Limb (tissue), 2 donors: ENCODE data around the gene KIRREL2.
"Not testable (repeated sequence)": the region's sequence is repeated elsewhere in the genome, so short reads cannot be mapped to it uniquely, and the experiment has no call there.

Experiments used
- DNase-seq, 2 donors: peaks; one replicate each; pipeline ENCODE4 v3.0.0-alpha.2; 2016; ENCODE audit errors: extremely low spot score in 2 of 2

KIRREL2 gene

DNA sequence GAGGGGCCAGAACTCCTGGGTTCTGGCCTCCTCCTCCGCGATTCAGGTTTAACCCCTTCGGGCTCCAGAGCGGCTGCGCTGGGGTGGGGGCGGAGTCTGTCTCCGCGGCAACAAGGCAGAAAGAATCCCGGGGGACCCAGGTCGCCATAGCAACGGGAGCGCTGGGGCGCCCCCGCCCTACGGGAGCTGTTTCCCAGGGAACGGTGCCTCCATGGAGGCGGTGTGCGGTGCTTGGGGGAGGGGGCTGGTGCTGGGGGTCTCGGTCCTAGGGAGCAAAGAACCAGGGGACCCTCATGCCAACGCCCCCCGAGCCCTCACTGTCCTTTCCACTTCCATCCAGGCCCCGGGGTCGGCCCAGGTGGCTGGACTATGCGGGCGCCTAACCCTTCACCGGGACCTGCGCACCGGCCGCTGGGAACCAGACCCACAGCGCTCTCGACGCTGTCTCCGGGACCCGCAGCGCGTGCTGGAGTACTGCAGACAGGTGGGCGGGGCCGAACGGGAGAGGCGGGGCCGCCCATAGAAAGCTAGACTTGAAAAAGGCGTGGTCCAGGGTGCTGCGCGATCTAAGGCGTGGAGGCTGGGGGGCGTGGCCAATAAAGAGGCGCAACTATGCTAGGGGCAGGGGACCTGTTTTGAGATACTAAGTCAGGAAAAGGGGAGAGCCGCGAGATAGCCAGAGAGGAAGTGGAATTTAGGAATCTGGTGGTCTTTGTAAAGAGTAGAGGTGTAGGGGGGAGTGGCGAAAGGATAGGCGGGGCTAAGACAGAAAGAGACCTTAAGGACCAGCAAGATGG lies 12.8 kb downstream of the KIRREL2 start:
- peak in 1 of 2 donors; percentile 90 for DNase-seq

DNA sequence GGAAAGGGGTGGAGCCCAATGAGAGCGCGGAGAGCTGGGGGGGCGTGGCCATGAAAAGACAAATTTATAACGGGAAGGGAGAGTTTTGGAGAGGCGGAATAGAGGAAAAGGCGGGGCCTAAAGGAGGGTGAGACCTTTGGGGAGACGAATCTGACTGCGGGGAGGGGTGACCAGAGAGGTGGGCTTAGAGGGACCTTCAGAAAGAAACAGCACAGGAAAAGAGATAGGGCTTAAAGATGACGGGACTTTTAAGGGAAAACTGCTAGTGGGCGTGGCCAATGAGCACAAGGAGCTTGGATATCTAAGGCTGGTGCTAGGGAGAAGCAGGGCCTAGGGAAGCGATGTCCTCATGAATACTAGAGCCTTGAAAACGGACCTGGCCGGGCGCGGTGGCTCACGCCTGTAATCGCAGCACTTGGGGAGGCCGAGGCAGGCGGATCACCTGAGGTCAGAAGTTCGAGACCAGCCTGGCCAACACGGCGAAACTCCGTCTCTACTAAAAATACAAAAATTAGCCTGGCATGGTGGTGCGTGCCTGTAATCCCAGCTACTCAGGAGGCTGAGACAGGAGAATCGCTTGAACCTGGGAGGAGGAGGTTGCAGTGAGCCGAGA lies 13.5 kb downstream of the KIRREL2 start:
- DNase-seq = not testable (repeated sequence)

DNA sequence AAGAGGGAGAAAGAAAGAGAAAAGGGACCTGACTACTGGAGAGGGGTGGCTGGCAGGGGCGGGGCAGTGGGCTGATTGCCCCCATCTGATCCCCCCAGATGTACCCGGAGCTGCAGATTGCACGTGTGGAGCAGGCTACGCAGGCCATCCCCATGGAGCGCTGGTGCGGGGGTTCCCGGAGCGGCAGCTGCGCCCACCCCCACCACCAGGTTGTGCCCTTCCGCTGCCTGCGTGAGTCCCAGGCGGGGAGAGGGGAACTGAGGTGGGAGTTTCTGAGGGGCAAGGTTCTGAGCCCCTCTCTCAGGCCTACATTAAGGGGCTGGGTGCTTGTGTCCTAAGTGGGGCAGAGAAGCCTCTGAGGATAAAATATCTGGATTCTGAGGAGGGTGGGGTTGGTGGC lies 14.1 kb downstream of the KIRREL2 start:
- DNase-seq = no peak

DNA sequence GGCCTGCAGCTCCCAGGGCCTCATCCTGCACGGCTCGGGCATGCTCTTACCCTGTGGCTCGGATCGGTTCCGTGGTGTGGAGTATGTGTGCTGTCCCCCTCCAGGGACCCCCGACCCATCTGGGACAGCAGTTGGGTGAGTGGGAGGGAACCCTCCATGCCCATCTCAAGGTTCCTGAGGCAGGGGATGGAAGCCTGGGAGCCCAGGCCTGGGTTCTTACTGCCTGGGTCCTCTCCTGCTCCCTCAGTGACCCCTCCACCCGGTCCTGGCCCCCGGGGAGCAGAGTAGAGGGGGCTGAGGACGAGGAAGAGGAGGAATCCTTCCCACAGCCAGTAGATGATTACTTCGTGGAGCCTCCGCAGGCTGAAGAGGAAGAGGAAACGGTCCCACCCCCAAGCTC lies 14.9 kb downstream of the KIRREL2 start:
- no peak for DNase-seq

DNA sequence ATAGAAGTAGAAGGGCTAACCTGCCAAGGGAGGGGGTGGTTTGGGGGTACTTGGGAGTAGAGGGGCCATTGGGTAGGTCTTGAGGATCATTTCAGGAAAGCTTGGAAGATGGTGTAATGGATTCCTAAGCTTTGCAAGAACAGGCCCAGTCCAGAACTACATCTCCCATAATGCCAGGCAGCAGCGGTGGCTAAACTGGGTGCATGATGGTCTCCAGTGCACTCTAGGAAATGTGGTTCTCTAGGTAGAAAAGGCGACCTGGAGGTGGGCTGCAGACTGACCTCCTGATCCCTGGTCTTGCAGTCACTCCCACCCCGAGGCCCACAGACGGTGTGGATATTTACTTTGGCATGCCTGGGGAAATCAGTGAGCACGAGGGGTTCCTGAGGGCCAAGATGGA lies 15.5 kb downstream of the KIRREL2 start:
- DNase-seq = no peak

DNA sequence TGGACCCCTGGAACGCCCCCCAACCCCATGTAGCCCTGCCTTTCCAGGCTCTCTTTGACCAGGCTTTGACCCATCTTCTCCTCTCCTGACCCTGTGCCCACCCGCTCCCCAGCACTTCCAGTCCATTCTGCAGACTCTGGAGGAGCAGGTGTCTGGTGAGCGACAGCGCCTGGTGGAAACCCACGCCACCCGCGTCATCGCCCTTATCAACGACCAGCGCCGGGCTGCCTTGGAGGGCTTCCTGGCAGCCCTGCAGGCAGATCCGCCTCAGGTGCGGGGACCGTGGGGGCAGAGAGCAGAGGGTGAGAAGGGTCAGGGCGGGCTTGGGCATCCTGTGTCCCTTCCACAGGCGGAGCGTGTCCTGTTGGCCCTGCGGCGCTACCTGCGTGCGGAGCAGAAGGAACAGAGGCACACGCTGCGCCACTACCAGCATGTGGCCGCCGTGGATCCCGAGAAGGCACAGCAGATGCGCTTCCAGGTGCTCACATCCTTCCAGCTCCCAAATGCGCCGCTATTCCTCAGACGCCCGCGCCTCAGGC lies 17.8 kb downstream of the KIRREL2 start:
- no peak for DNase-seq

DNA sequence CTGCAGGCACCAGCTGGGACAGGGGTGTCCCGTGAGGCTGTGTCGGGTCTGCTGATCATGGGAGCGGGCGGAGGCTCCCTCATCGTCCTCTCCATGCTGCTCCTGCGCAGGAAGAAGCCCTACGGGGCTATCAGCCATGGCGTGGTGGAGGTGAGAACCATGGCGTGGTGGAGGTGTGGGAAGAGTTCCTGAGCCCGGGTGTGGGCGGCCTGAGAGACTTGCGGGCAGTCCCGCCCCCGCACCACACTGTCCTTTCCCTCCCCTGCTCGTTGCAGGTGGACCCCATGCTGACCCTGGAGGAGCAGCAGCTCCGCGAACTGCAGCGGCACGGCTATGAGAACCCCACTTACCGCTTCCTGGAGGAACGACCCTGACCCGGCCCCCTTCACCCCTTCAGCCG lies 22.4 kb downstream of the KIRREL2 start:
- no peak for DNase-seq

DNA sequence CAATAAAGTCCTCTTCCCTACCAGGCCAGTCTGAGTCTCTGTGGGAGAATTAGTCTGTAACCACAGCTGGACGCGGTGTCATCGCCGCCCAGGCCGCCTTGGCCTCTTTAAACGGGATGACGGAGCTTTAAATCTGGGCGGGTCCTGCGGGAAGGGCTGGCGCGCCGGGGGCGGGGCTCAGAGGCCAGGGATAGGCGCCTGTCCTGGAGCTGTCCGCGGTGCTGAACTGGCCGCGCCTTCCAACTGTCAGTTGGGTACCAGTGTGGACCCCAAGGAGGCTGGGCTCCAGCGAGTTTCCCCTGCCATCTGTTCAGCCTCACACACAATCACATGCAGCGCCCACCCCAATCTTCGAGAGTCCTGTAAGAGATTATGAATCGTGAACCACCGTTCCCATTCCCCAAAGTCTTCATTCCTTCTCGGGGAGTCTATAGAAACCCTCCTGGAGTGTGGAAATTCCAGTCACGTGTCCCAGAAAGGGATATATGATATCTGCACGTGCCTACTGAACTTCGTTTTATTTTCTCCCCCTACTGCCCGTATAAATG lies 23.1 kb downstream of the KIRREL2 start:
- DNase-seq = peak; percentile 86 to 90

DNA sequence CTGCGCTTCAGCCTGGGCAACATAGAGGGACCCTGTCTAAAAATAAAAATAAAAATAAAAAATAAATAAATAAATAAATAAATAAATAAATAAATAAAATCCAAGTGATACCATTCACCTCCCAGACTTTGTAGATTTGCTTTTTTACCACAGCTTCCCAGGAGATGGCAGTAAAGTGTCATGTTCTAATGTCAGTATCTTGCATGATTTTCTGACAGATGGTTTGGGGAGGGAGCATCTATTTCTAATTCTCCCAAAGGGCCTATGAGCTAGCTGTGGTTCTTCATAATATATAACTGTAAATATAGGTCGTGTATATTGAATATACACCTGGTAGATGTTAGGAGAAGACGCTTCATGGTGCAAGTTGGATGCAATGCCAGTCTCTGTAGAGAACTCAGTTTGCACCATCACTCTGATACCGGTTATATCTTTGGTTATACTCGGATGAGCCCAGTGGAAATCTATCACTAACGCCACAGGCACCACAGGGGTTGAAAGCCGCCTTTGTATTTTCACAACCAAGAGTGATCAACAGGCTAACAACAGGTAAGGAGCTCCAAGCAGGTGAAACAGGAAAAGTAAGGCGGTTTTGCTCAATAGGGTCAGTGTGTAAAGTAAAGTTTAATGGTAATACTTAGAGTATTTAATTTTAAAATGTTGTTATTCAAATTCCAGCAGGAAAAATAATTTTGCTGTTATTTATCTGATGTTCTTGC lies 25.6 kb downstream of the KIRREL2 start:
- DNase-seq = peak; percentile 33 to 72

DNA sequence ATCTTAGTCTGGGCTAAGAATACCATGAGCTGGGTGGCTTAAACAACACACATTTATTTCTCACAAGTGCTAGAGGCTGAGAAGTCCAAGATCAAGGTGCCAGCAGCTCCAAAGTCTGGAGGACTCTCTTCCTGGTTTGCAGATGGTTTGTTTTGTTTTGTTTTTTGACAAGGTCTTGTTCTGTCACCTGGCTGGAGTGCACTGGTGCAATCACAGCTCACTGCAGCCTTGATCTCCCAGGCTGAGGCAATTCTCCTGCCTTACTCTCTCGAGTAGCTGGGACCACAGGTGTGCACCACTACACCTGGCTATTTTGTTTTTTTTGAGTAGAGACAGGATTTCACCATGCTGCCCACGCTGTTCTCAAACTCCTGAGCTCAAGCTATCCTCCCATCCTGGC lies 27.2 kb downstream of the KIRREL2 start:
- no peak for DNase-seq

DNA sequence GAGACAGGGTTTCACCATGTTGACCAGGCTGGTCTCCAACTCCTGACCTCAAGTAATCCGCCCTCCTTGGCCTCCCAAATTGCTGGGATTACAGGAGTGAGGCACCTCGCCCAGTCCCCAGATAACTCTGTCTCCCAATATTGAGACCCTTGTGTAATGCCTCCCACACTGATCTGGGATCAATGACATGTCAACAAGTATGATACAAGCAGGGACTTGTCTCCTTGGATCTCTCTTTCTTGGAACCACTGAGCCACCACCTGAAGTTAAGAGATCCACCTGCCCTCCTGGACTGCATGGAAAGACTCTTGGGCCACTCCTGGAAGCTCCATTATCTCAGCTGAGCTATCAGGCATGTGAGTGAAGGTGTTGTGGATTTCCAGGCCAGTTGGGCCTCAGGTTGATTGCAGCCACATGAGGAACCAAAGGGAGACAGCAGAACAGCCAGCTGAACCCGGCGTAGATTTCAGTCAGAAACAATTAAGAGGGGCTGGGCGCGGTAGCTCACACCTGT lies 28.6 kb downstream of the KIRREL2 start:
- DNase-seq = no peak

DNA sequence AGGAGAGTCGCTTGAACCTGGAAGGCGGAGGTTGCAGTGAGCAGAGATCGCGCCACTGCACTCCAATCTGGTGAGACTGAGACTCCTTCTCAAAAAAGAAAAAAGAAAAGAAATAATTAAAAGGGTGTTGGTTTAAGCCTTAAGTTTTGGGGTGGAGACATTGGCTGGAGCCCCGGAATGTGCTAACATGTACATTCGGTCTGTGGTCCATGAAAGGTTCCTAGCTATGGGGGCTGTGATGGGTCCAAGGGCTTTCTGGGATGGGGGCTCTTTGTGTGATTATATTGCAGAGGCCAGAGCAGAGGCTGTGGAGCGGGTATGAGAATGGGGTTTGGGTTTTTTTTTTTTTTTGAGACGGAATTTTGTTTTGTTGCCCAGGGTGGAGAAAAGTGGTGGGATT lies 29.2 kb downstream of the KIRREL2 start:
- no peak for DNase-seq

DNA sequence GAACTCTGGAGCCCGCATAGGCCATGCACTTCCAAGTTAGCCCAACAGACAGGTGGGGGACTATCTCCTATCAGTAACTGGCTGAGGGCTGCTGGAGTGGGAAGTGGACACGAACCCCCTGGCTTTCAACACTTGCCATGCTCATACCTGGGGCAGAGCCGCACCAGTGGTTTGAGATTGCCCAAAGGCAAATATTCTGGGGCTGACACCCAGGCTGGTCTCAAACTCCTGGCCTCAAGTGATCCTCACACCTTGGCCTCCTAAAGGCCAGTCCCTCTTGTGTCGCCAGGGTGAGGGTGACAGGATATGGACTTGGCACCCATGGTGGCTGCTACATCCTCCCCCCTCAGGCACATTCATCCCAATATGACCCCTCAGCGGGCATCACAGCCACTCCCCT lies 30.5 kb downstream of the KIRREL2 start:
- no peak for DNase-seq

DNA sequence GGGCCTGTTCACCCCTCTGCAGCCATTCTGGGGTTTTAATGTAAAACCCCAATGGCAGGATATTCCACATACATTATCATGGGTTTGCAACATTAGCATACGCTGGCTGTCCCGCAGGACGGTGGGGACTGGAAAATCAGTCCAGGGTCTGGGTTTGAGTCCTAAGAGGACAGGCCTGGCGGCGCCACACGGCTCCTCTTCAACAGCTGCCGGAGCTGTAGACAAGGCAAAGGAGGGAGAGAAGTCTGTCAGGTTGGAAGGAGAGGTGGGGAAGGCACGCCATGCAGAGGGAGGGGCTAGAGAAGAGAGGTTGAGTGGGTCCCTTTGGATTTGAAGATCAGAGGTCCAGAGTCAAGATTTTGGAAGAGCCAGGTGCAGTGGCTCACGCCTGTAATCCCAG lies 31.7 kb downstream of the KIRREL2 start:
- no peak for DNase-seq

DNA sequence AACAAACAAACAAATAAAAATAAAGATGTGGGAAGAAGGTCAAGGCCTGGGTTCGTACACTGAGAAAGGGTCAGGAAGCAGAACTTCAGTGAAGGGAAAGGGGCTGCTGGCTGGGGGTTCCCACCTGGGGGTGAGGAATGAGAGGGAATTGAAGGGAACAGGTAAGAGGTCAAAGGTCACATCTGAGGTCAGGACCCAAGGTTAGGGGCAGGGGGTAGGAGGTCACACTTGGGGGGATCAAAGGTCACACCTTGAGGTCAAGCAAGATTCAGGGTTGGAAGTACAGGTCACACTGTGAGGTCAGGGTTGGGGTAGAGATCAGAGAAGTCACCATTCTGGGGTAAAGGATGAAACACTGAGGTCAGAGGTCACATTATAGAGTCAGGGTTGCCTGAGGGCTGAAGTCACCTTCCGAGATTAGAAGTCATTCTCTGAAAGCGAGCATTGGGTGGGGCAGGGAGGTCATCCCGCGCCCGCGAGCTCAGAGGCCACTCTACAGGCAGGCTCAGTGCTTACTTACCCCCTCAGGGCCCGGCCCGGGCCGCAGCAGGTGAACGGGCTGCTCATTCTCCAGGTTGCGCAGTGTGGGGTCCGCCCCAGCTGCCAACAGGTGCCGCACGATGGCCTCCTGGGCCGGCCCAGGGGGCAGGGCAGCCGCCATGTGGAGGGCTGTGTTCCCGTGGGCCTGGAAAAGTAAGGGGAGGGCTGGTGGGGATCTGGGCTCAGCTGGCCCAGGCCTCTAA lies 32.8 kb downstream of the KIRREL2 start:
- no peak for DNase-seq

DNA sequence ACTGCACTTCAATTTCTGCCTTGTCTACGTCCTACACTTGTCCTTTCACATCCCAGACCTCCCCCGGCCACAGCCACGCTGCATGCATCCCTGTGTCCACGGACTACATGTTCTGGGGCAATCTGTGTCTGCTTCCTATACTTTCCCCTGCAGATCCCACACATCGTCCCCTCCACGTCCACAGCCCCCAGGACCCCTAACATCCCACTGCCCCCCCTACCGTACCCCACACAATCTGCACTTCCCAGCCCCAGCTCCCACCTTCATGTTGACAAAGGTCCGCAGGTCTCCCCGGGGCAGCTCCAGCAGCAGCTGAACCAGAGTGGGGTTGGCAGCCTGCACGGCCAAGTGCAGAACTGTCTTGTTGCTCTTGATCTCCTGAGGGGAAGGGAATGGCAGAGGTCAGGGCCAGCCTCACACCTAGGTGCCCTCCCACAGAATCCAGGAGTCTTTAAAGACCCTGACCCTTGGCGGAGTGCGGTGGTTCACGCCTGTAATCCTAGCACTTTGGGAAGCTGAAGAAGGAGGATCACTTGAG lies 33.5 kb downstream of the KIRREL2 start:
- no peak for DNase-seq

DNA sequence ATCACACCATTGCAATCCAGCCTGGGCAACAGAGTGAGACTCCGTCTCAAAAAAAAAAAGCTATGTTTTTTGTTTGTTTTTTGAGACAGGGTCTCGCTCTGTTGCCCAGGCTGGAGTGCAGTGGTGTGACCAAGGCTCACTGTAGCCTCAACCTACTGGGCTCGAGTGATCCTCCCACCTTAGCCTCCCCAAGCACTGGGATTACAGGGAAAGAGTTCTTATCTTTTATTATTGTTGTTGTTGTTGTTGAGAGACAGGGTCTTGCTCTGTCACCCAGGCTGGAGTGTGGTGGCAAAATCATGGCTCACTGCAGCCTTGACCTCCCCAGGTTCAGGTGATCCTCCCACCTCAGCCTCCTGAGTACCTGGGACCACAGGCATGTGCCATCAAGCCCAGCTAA lies 35.1 kb downstream of the KIRREL2 start:
- DNase-seq = not testable (repeated sequence)

DNA sequence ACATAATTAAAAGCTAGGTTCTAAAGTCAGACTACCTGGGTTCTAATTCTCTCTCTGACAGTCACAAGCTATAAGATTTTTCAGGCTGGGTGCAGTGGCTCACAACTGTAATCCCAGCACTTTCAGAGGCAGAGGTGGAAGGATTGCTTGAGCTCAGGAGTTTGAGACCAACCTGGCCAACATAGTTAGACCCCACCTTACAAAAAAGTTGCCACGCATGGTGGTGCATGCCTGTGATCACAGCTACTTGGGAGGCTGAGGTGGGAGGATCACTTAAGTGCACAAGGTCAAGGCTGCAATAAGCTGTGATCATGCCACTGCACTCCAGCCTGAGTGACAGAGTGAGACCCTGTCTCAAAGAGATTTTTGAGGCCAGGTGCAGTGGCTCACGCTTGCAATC lies 37.6 kb downstream of the KIRREL2 start:
- DNase-seq = no peak

DNA sequence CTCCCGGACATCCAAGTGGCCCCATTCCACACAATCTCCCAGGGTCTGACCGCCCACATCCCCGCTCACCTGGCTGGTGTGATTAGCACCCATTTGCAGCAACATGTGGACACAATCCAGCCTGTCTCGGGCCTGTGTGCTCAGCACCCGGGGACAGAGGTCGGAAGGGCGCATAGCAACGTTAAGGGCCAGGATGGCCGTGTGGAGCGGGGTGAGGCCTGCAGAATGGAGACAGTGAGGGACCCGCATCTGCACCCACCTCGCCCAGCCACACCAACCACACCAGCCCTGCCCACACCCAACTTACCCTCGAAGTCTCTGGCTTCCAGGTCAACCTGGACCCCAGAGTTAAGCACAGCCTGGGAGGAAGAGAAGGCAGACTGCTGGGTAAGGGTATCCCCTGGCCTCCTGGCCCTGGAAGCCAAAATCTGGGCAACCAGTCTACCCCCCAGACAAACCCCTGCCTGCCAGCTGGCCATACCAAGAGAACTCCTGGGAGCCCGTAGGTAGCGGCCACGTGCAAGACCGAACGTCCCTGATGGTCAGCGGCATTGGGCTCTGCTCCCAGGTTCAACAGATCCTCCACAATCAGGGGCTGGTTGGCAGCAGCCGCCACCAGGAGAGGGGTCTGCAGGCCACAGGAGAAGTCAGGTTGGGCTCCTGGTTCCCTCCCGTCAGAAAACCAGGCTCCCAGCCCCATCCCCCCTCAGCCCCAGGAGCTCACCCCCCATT lies 39.4 kb downstream of the KIRREL2 start:
- no peak for DNase-seq

DNA sequence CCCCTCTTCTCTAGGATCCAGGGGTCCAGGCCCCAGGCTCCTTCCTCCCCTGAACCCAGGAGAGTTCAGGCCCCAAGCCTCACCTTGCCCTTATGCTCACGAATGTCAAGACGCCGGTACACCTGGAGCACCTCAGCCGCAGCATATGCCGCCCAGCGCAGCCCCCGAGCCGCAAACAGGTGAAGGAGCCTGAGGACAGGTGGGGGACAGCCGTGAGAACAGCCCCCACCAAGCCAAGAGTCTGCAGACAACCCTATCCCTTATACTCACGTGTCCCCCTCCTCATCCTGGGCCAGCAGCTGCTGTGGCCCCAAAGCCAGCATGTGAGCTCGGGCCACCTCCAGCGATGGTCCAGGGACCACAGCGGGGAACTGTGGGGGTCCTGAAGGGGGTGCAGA lies 39.9 kb downstream of the KIRREL2 start:
- no peak for DNase-seq
